HG03442 (cell line): Measurements from ENCODE around the gene SLCO3A1.
"Not testable (repeated sequence)": the region's sequence is repeated elsewhere in the genome, so short reads cannot be mapped to it uniquely, and the experiment has no call there.

Source experiments
- ATAC-seq: cut with Tn5 transposase; IDR thresholded peaks from one replicate; pipeline ENCODE4 v1.9.1; 2021; ENCODE audit warnings: mild to moderate bottlenecking, moderate library complexity; ENCODE audit not compliant: unreplicated experiment

Gene SLCO3A1

GRCh38 chr15:92061511-92062195, 208.1 kb downstream of the SLCO3A1 start:
- ATAC-seq = no peak

- ATAC-seq = no peak
These were observed 209.0 kb downstream of the SLCO3A1 start for GRCh38 chr15:92062505-92062904.

GRCh38 chr15:92068121-92068520, 214.6 kb downstream of the SLCO3A1 start:
- ATAC-seq = peak; percentile 48

GRCh38 chr15:92069308-92070250, 216.1 kb downstream of the SLCO3A1 start:
- ATAC-seq = peak; percentile 66

DNA sequence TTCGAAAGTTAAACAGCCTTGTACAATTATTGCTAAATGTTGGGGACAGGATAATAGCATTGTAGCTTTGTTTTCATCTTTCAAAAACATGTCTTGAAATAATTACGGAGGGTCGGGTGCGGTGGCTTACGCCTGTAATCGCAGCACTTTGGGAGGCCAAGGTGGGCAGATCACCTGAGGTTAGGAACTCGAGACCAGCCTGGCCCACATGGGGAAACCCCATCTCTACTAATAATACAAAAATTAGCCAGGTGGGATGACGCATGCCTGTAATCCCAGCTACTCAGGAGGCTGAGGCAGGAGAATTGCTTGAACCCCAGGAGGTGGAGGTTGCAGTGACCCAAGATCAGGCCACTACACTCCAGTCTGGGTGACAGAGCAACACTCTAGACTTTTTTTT, 216.7 kb downstream of the SLCO3A1 start:
- not testable (repeated sequence) for ATAC-seq

GRCh38 chr15:92071045-92071634, 217.6 kb downstream of the SLCO3A1 start:
- no peak for ATAC-seq

GRCh38 chr15:92073044-92073785, 219.7 kb downstream of the SLCO3A1 start:
- ATAC-seq = no peak

GRCh38 chr15:92074101-92074500, 220.6 kb downstream of the SLCO3A1 start:
- no peak for ATAC-seq

GRCh38 chr15:92074646-92075045, 221.1 kb downstream of the SLCO3A1 start:
- ATAC-seq = no peak

GRCh38 chr15:92075764-92076163, 222.3 kb downstream of the SLCO3A1 start:
- ATAC-seq = no peak

GRCh38 chr15:92076541-92076940, 223.0 kb downstream of the SLCO3A1 start:
- no peak for ATAC-seq

DNA sequence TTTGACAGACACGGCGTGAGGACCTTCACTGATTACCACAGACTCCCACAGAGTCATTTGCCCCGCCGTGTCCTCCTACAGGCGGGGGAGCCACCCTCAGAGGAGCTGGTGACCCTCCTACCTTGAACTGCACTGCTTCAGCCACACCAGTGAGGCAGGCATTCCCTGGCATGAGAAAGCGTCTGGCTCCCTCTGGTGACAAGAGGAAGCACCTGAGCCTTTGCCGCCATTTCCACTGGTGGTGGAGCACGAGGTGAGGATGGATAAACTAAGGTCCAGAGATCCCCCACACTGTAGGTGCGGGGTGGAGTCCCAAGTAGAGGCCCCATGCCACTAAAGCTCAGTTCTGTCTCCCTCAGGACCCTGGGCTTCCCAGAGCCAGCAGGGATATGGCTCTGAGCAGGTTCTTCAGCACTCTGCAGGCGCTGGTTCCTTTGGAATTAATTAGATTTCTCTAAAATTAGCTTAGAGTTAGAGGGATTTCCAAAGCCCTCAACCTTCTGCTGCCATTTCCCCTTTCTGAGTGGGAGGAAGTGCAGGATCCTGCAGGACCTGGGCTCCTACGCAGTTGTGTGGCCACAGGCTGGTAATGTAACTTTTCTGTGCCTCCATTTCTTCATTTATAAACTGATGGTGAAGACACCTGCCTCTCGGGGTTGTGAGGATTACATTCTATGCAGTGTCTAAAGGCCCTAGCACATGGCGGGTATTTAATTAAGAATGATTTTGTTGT, 224.0 kb downstream of the SLCO3A1 start:
- peak; percentile 68 for ATAC-seq

DNA sequence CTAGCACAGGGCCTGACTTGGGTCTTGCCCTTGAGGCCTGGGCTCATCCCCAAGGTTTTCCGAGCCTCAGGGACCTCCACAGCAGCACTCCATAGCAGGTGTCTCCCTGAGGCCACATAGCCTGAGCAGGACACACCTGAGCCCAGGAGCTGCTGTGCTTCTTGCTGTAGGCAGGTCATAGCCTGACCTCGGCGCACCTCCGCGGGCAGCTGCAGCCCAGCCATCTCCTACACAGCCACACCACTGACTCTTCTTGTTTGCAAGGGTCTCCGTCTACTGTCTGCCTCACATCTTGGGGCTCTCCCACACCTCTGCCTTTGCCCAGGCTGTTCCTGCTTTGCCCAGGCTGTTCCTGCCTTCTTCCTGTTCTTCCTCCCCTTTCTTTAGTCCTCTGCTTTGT, 224.8 kb downstream of the SLCO3A1 start:
- no peak for ATAC-seq

GRCh38 chr15:92079047-92079446, 225.5 kb downstream of the SLCO3A1 start:
- no peak for ATAC-seq

GRCh38 chr15:92079647-92080255, 226.2 kb downstream of the SLCO3A1 start:
- no peak for ATAC-seq

- ATAC-seq = no peak
These were observed 228.7 kb downstream of the SLCO3A1 start for GRCh38 chr15:92082006-92082843.

GRCh38 chr15:92083190-92083589, 229.7 kb downstream of the SLCO3A1 start:
- ATAC-seq = no peak

DNA sequence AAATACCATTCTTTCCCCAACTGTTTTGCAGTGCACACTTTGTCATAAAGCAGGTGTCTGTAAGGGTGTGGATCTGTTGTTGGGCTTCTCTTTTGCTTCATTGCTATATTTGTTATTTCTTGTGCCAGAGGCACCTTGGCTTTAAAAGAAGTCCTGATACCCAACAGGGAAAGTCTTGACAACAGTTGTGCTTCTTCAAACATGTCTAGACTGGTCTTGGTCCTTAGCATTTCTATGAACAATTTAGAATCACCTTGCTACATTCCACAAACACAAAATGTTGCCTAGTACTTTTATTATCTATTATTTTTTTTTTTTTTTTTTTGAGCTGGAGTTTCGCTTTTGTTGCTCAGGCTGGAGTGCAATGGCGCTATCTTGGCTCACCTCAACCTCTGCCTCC, 233.7 kb downstream of the SLCO3A1 start:
- ATAC-seq = no peak

- no peak for ATAC-seq
These were observed 237.7 kb downstream of the SLCO3A1 start for GRCh38 chr15:92091155-92091734.
